GM19372 (cell line): ENCODE measurements around the gene TBC1D23.
"Not testable (repeated sequence)": the region's sequence is repeated elsewhere in the genome, so short reads cannot be mapped to it uniquely, and the experiment has no call there.

Source experiments
- ATAC-seq: cut with Tn5 transposase; IDR thresholded peaks from one replicate; pipeline ENCODE4 v1.9.1; 2021; ENCODE audit warnings: mild to moderate bottlenecking, low read depth, moderate library complexity; ENCODE audit not compliant: unreplicated experiment

The TBC1D23 gene

GRCh38 chr3:100260685-100261484, at the start of gene TBC1D23:
Gene TBC1D23, plus strand, starts transcription at chr3:100260992. Its CDS starts 27 bp downstream, at chr3:100261019.
- peak; percentile 100 for ATAC-seq

- ATAC-seq, result no peak
Measured at GRCh38 chr3:100213891-100214573, 46.8 kb upstream of the TBC1D23 start.

- ATAC-seq, result no peak
Measured at GRCh38 chr3:100214574-100214964, 46.2 kb upstream of the TBC1D23 start.

GRCh38 chr3:100216713-100217112, 44.1 kb upstream of the TBC1D23 start:
- ATAC-seq, result no peak

GRCh38 chr3:100221159-100221558, 39.6 kb upstream of the TBC1D23 start:
- no peak for ATAC-seq

GRCh38 chr3:100225193-100225592, 35.6 kb upstream of the TBC1D23 start:
- no peak for ATAC-seq

GRCh38 chr3:100225883-100226282, 34.9 kb upstream of the TBC1D23 start:
- ATAC-seq, result no peak

- ATAC-seq, result no peak
Measured at GRCh38 chr3:100226712-100227429, 33.9 kb upstream of the TBC1D23 start.

GRCh38 chr3:100227511-100227921, 33.3 kb upstream of the TBC1D23 start:
- ATAC-seq, result no peak

GRCh38 chr3:100228247-100228646, 32.5 kb upstream of the TBC1D23 start:
- ATAC-seq, result no peak

- ATAC-seq, result not testable (repeated sequence)
Measured at GRCh38 chr3:100229188-100229587, 31.6 kb upstream of the TBC1D23 start.

GRCh38 chr3:100230710-100231109, 30.1 kb upstream of the TBC1D23 start:
- ATAC-seq, result no peak

- ATAC-seq, result no peak
Measured at GRCh38 chr3:100231668-100232067, 29.1 kb upstream of the TBC1D23 start.

GRCh38 chr3:100234364-100234763, 26.4 kb upstream of the TBC1D23 start:
- no peak for ATAC-seq

GRCh38 chr3:100238599-100238998, 22.2 kb upstream of the TBC1D23 start:
- no peak for ATAC-seq

- not testable (repeated sequence) for ATAC-seq
Measured at GRCh38 chr3:100242471-100242870, 18.3 kb upstream of the TBC1D23 start.

- ATAC-seq, result no peak
Measured at GRCh38 chr3:100244264-100244663, 16.5 kb upstream of the TBC1D23 start.

GRCh38 chr3:100245136-100245535, 15.7 kb upstream of the TBC1D23 start:
- ATAC-seq, result no peak

- ATAC-seq, result no peak
Measured at GRCh38 chr3:100245927-100246326, 14.9 kb upstream of the TBC1D23 start.

- no peak for ATAC-seq
Measured at GRCh38 chr3:100246999-100247398, 13.8 kb upstream of the TBC1D23 start.

- ATAC-seq, result no peak
Measured at GRCh38 chr3:100252001-100252400, 8.8 kb upstream of the TBC1D23 start.
